ENCODE data around the gene ZCRB1. TPM values are rescaled to one million over a fixed set of nuclear protein-coding genes. Genes with fewer than 3 reads are reported as not detected.
"Not testable (repeated sequence)": the region's sequence is repeated elsewhere in the genome, so short reads cannot be mapped to it uniquely, and the experiment has no call there.

Gene ZCRB1
- total RNA-seq, 1 donor from 2014 or later: 58.6 TPM

GRCh38 chr12:42332301-42333285 lies 6.7 kb upstream of the ZCRB1 start:
- DNase-seq (no peak), ATAC-seq (peak; percentile 51)
- intact Hi-C loops (cut with micrococcal nuclease): loop anchor here (5.0 to 10.0 kb wide), 2 partner anchors 95 to 1058 kb away; partner anchors contain the start of gene YAF2

DNA sequence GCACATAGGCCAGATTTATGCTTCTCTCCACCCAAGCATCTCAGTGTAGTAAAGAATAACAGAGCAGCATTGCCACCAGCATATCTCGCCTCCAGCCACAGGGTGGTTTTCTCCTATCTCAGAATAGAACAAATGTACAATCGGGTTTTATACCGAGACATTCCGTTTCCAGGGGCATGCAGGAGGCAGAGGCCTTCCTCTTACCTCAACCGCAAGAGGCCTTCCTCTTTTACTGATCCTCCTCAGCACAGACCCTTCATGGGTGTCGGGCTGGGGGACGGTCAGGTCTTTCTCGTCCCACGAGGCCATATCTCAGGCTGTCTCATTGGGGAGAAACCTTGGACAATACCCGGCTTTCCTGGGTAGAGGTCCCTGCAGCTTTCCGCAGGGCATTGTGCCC lies 4.2 kb upstream of the ZCRB1 start:
- intact Hi-C loops (cut with micrococcal nuclease): loop anchor here (5.0 to 10.0 kb wide), 2 partner anchors 93 to 1055 kb away; partner anchors contain the start of gene YAF2
- not testable (repeated sequence) for ATAC-seq, DNase-seq

GRCh38 chr12:42327227-42327590 lies 1.3 kb upstream of the ZCRB1 start:
- DNase-seq: no peak
- no peak for ATAC-seq
- intact Hi-C loops (cut with micrococcal nuclease): no loop called here

DNA sequence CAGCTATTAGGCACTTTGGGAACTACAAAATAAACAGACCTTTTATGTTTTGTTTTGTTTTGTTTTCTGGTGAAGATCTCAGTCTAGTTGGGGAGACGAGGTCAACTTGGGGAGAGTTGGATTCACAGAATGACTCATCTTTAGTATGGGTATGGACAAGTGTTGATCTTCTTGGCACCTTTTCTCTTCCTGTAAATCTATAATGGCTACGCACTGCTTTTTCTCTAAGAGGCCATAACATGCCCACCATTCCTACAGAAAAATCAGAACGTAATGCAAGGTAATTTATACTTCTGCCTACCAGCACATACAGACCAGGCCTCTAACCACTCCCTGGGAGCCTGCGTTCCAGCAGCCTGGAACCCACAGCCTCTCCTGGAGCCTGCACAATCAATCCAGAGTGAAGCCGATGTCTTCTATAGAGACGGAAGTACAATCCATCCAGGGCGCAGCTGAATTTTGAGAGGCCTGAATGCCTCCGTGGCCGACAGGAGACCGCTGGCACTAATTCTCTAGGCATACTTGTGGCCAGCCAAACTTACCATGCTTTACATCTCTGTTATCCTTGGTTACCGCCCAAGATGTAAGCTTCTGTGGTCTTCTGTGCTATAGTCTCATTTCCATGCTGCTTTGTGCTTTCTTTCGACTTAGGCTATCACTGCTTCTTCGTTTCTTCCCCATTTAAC lies 790 bp upstream of the ZCRB1 start:
- intact Hi-C loops (cut with micrococcal nuclease): no loop called here

DNA sequence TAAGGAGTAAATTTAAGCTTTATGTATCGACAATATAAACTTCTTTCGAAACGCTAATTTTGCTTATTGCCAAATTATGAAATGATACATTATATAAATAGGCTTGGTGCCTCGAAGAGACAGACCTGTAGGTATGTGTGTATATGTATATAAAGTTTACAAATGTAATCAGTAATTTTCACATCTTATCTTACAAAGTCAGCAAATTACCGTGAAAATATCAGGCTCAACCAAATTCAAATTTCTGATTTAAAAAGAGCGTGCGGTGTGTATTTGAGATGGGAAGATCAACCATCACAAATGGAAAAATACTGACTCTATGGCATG lies 605 bp downstream of the ZCRB1 start:
- intact Hi-C loops (cut with micrococcal nuclease): no loop called here
- no peak for DNase-seq
- ATAC-seq: no peak

More for the DNA sequence above, 790 bp upstream of the ZCRB1 start:
- DNase-seq: no peak
- ATAC-seq: peak; percentile 16

DNA sequence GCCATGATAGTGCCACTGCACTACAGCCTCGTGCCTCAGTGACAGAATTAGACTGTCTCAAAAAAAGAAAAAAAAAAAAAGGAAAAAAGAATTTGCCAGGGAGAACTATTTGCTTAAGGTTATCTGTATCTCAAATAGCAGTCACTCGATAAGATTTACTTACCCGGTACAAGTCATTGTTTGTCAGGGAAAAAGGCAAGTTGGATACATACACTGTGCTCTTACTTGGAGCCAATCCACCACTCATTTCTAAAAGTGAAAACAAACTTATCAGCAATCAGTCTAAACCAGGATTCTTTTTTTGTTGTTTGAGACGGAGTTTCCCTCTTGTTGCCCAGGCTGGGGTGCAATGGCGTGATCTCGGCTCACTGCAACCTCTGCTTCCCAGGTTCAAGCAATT lies 2.0 kb downstream of the ZCRB1 start:
- ATAC-seq (no peak), DNase-seq (no peak)
- intact Hi-C loops (cut with micrococcal nuclease): no loop called here

DNA sequence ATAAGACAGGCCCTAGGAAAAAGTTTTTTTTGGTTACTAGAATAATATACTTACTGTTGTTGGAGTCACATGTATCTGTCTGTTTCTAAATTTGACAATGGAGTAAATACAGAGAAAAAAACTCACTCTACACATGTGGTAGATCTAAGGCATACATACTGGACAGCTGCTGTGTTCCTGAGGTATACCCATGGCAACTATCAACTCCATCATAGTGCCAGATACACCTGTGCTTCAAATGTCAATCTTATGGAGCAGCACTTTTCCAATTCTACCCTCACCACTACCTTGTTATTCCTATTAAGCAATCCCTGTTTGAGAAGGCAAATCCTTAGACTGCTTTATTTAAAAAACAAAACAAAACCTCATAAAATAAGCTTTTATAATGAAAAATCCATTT lies 3.3 kb downstream of the ZCRB1 start:
- intact Hi-C loops (cut with micrococcal nuclease): no loop called here
- ATAC-seq: no peak
- DNase-seq: no peak

GRCh38 chr12:42320796-42321195 lies 5.1 kb downstream of the ZCRB1 start:
- no peak for DNase-seq
- ATAC-seq: no peak
- intact Hi-C loops (cut with micrococcal nuclease): no loop called here

- intact Hi-C loops (cut with micrococcal nuclease): no loop called here
- no peak for DNase-seq
- ATAC-seq: no peak
Observed at GRCh38 chr12:42315108-42315507, 10.8 kb downstream of the ZCRB1 start.

- intact Hi-C loops (cut with micrococcal nuclease): no loop called here
- DNase-seq: no peak
- ATAC-seq: no peak
Observed at GRCh38 chr12:42309996-42310395, 15.9 kb downstream of the ZCRB1 start.

GRCh38 chr12:42308390-42308789 lies 17.5 kb downstream of the ZCRB1 start:
- ATAC-seq: no peak

DNA sequence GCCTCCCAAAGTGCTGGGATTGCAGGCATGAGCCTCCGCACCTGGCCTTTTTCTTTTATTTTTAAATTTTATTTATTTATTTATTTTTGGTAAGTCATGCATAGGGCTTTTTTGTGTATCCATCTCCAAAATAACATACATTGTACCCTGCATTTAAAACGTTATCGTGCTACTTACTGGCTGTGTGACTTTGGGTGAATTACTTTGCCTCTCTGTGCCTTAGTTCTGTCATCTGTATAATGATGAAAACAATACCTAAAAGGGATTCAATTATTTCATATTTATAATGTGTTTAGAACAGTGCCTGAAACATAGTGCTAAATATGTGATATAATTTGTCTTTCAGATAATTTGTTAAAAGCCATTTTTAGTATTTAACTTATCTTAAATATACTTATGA lies 19.6 kb downstream of the ZCRB1 start:
- DNase-seq: no peak
- intact Hi-C loops (cut with micrococcal nuclease): no loop called here
- ATAC-seq: no peak

More at GRCh38 chr12:42308390-42308789, 17.5 kb downstream of the ZCRB1 start:
- DNase-seq: no peak
- intact Hi-C loops (cut with micrococcal nuclease): no loop called here

DNA sequence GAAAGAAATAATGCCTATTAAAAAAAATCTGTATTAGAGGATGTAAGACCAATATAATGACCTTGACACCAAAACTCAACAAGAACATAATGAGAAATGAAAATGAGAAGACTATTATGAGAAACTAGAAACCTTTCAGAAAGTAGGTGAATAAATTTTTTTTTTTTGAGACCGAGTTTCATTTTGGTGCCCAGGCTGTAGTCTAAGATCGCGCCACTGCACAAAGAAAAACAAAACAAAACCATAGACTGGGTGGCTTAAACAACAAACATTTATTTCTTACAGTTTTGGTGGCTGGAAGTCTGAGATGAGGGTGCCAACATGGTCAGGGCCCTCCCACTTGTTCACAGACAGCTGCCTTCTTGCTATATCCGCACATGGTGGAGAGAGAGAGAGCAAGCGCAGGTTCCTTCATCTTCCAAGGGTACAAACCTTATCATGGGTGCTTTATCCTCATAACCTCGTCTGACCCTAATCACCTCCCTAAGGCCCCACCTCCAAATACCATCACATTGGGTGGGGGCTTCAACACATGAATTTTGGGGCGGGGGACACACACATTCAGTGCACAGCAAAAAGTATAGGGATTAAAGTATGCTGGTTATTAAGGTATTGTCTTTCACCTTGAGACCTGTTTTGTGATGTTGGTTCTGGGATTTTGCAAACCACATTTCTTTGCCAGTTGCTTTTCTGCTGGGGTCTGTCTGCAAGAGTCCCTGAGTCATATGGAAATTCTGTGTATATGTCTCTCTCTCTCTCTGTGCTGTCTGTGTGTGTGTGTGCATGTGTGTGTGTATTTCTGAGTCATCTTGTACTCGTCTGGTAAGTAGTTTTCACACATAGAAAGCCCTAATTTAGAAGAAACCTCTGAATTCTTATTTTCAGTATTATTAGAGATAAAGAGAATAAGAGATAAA lies 26.2 kb downstream of the ZCRB1 start:
- intact Hi-C loops (cut with micrococcal nuclease): no loop called here
- ATAC-seq: no peak
- DNase-seq: no peak

GRCh38 chr12:42298887-42299286 lies 27.0 kb downstream of the ZCRB1 start:
- DNase-seq (no peak), ATAC-seq (no peak)
- intact Hi-C loops (cut with micrococcal nuclease): no loop called here

- ATAC-seq: no peak
- DNase-seq: no peak
- intact Hi-C loops (cut with micrococcal nuclease): no loop called here
Observed at GRCh38 chr12:42296503-42297109, 29.3 kb downstream of the ZCRB1 start.

DNA sequence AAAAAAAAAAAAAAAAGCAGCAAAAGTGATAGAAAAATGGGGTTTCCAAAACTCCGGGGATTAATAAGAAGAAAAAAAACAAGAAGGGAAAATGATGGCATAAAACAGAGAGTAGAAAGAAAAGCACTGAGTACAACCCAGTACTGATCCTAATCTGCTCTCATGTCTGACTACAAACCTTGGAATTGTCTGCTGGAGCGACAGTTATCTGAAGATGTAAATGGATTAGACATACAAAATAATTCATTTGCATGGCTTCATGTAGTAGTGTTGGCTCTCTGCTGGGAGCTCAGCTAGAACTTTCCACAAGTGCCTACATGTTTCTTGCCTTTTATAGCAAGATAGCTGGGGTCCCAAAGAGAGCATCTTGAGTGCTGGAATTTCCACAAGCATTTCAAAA lies 34.2 kb downstream of the ZCRB1 start:
- DNase-seq: no peak
- ATAC-seq: no peak
- intact Hi-C loops (cut with micrococcal nuclease): no loop called here

GRCh38 chr12:42288544-42288943 lies 37.4 kb downstream of the ZCRB1 start:
- intact Hi-C loops (cut with micrococcal nuclease): no loop called here
- ATAC-seq (no peak), DNase-seq (no peak)

- intact Hi-C loops (cut with micrococcal nuclease): no loop called here
- DNase-seq: no peak
- ATAC-seq: no peak
Observed at GRCh38 chr12:42286741-42287140, 39.2 kb downstream of the ZCRB1 start.

DNA sequence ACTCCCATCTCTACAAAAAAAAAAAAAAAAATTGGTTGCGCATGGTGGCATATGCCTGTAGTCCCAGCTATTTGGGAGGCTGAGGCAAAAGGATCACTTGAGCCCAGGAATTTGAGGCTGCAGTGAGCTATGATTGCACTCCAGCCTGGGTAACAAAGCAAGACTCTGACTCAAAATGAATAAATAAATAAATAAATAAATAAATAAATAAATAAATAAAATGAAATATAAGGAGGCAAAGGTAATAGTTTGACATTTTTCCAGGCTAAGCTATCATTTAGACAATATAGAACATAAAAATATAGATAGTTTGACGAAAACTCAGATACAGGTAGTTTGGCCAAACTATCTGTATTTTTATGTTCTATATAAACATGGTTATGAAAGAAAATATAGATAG lies 40.5 kb downstream of the ZCRB1 start:
- intact Hi-C loops (cut with micrococcal nuclease): no loop called here
- no peak for DNase-seq
- no peak for ATAC-seq
